Neutrophil (primary cell): ENCODE measurements around the gene LRMDA.

Experiments
- H3K27ac ChIP-seq: fragments of 200-600 bp; sonication (generic); 2 replicates; pipeline ENCODE4 v1.5.1; 2016; ENCODE audit warnings: mild to moderate bottlenecking, moderate library complexity
- H3K27me3 ChIP-seq: fragments of 200-600 bp; sonication (generic); 2 replicates; pipeline ENCODE4 v1.6.0; 2016; ENCODE audit warnings: mild to moderate bottlenecking
- H3K36me3 ChIP-seq: fragments of 200-600 bp; sonication (generic); 2 replicates; pipeline ENCODE4 v1.5.1; 2017
- H3K4me1 ChIP-seq, 2 experiments: fragments of 200-600 bp in 1 of 2; sonication (generic) in 1 of 2; 1 replicate in 1 of 2; 2 replicates in 1 of 2; pipeline versions ENCODE4 v1.5.1 to v1.6.1; 2013 to 2016; ENCODE audit warnings: low read depth in 1 of 2, low read length in 1 of 2, mild to moderate bottlenecking in 1 of 2, moderate library complexity in 1 of 2; ENCODE audit not compliant: control insufficient read depth in 1 of 2, insufficient read depth in 1 of 2
- H3K4me3 ChIP-seq, 2 experiments: fragments of 200-600 bp in 1 of 2; sonication (generic) in 1 of 2; 1 replicate in 1 of 2; 2 replicates in 1 of 2; pipeline ENCODE4 v1.5.1; 2013 to 2016; ENCODE audit warnings: low read depth in 1 of 2, low read length in 1 of 2, mild to moderate bottlenecking in 1 of 2, moderate library complexity in 1 of 2
- H3K9me3 ChIP-seq: fragments of 200-600 bp; sonication (generic); 2 replicates; pipeline ENCODE4 v1.5.1; 2016
- TF ChIP-seq, protein P1 (sequence below): fragments of 200-600 bp; sonication (generic); IDR thresholded peaks from 2 replicates; pipeline ENCODE4 v1.5.1; 2016; ENCODE audit warnings: antibody characterized with exemption

Gene LRMDA

DNA sequence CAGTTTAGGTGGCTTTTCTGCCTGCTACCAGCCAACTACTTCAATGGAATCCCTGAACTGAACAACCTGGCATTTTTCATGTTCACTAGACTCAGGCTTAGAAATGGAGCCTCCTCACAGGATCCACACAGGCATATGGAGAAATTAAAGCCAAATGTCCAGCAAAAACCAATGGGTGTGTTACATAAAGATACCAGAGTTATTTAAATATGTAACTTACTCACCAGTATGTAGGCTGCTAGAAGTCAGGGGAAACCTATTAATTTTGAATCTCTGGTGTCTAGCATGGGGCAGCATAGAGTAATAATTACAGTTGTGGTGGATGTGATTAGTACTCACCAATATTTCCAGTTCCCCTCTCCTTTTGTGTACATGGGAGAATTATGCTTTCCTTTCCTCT, 383.6 kb downstream of the LRMDA start:
- Histone ChIP-seq H3K4me3 (no peak overlapping the region), H3K4me1 (no peaks in the 10 kb centered on the region), H3K27me3 (no peaks in the 10 kb centered on the region)

DNA sequence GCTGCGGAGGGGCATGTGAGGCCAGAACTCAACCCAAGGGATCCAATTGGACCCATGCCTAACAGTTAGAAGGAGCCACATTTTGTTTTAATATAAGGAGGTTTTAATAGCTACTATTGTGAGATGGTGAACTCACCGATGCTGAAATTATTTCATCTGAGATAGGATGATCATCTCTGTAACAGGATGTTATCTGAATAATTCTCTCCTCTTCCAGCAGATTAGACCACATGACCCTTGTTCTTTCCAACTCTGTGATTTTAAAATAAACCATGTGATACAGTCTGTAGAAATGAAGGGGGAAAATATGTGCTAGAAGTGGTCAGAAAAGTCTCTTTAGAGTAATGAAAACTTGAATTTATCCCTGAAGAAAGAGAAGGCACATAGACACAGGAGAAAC, 385.8 kb downstream of the LRMDA start:
- Histone ChIP-seq H3K4me3 (no peak overlapping the region), H3K27me3 (no peaks in the 10 kb centered on the region), H3K9me3 (no peaks in the 10 kb centered on the region), H3K27ac (no peak overlapping the region), H3K36me3 (no peaks in the 10 kb centered on the region), H3K4me1 (no peaks in the 10 kb centered on the region)
- TF ChIP-seq, protein P1, sequence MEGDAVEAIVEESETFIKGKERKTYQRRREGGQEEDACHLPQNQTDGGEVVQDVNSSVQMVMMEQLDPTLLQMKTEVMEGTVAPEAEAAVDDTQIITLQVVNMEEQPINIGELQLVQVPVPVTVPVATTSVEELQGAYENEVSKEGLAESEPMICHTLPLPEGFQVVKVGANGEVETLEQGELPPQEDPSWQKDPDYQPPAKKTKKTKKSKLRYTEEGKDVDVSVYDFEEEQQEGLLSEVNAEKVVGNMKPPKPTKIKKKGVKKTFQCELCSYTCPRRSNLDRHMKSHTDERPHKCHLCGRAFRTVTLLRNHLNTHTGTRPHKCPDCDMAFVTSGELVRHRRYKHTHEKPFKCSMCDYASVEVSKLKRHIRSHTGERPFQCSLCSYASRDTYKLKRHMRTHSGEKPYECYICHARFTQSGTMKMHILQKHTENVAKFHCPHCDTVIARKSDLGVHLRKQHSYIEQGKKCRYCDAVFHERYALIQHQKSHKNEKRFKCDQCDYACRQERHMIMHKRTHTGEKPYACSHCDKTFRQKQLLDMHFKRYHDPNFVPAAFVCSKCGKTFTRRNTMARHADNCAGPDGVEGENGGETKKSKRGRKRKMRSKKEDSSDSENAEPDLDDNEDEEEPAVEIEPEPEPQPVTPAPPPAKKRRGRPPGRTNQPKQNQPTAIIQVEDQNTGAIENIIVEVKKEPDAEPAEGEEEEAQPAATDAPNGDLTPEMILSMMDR = no peak

More for the DNA sequence above, 383.6 kb downstream of the LRMDA start:
- TF ChIP-seq, protein P1 = no peak
- Histone ChIP-seq H3K27ac (no peak overlapping the region), H3K9me3 (no peaks in the 10 kb centered on the region), H3K36me3 (no peaks in the 10 kb centered on the region)

DNA sequence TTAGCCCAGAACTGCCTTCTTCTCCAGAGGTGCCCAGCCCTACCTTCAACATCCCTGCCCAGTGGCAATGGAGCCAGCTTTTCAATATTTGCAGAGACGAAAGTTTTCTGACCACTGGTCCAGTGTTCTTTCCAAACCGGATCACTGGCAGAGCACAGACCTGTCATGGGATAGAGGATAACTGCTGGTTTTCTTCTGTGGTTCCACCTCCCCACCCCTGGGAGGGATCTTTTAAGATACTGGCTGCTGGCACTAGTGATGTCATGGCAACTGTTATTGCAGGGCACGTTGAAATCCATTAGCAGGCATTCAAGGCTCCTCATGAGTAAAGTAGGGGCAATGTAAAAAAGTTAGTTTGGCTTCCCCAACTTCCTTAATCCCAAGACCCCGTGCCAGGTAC, 387.1 kb downstream of the LRMDA start:
- Histone ChIP-seq H3K9me3 (no peaks in the 10 kb centered on the region), H3K4me1 (no peaks in the 10 kb centered on the region), H3K27me3 (no peaks in the 10 kb centered on the region), H3K4me3 (no peak overlapping the region), H3K36me3 (no peaks in the 10 kb centered on the region), H3K27ac (no peak overlapping the region)
- TF ChIP-seq, protein P1 = no peak

DNA sequence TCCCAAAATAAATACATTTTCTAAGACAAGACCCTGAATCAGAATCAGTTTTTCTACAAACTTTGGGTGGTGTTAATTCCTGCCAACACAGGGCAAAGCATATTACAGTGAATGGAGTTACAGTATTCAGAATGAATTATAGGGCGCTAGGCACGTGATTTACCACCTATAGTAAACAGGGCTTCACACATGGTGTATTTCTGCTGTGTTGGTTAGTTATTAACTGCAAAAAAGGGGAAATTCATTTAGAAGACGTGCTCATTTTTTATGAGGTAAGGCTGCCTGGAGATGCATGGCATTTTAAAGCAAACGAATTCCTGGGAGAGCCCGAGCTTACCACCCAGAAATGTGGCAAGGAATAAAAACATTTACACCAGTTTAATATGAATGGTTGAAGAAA, 393.8 kb downstream of the LRMDA start:
- Histone ChIP-seq H3K4me1 (no peaks in the 10 kb centered on the region), H3K4me3 (no peak overlapping the region), H3K9me3 (no peaks in the 10 kb centered on the region), H3K27ac (no peak overlapping the region), H3K36me3 (no peaks in the 10 kb centered on the region), H3K27me3 (no peaks in the 10 kb centered on the region)
- TF ChIP-seq, protein P1 = no peak

DNA sequence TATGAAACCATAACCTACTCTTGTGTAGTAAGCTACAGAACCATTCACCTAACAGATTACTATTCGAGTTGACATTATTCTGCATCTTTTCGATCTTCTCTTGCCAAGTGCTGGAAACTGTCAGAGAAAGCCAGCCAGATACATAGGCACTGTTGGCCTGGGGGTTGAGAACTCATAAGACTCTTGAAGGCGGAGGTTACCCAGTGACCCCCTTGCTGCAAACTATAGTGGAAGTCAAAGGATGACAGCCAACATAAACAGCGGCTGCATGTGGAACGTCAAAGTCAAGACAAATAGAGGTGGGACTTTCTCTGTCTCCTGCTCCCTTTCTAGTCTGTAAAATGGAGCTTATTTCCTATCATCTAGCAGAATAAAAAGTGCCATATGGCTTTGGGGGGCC, 394.2 kb downstream of the LRMDA start:
- TF ChIP-seq, protein P1 = no peak
- no peaks in the 10 kb centered on the region for H3K4me1 ChIP-seq
- no peaks in the 10 kb centered on the region for H3K9me3 ChIP-seq
- no peaks in the 10 kb centered on the region for H3K27me3 ChIP-seq
- no peak overlapping the region for H3K27ac ChIP-seq
- no peak overlapping the region for H3K4me3 ChIP-seq
- no peaks in the 10 kb centered on the region for H3K36me3 ChIP-seq

DNA sequence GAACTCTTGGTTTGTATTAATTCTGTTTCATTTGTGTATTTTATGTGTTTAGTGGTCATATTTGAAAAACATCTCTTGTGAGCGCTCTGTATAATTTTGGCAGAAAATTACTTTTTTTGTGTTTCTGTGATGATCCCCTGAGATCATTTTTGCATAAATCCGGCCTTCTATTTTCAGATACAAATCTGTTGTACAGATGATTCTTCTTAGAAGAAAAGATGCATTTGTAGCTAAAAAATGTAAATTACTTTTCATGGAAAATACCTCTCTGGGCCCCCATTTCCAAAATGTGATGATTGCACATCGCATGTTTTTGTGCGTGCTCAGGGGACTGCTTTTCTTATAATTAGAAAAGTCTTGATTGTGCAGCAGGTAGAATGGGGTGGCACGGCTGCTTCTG, 395.4 kb downstream of the LRMDA start:
- Histone ChIP-seq H3K4me1 (no peaks in the 10 kb centered on the region), H3K36me3 (no peaks in the 10 kb centered on the region), H3K27ac (no peak overlapping the region), H3K9me3 (no peaks in the 10 kb centered on the region), H3K4me3 (no peak overlapping the region), H3K27me3 (no peaks in the 10 kb centered on the region)
- TF ChIP-seq, protein P1 = no peak
